NCI-H1092 treated with DMSO at 0.1 percent for 48 hours (cell line): ENCODE data around the gene S100A5.

Source experiments
- DNase-seq: peaks from one replicate; lab custom pipeline; 2025; lab: John Stamatoyannopoulos, UW

The S100A5 gene

GRCh38 chr1:153507926-153508583, 32.7 kb downstream of the S100A5 start:
- no peak for DNase-seq

GRCh38 chr1:153506831-153507413, 33.8 kb downstream of the S100A5 start:
- no peak for DNase-seq

DNA sequence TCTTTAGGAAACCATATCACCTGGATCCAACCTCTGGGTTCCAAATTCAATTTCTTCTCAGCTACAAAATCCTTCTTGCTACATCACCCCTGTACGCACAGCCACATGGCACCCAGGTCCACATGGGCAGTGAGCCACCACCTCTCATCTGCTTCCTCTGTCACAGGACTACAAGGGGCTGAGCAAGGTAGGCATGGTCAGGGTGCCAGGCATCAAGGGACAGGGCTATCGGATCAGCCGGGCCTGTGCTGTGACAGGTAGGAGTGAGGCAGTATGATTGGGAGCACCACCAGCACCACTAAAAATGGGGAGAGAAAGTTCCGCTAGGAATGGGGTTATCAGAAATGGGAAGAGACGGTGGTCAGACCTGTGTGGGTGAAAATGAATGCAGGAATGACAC, 34.3 kb downstream of the S100A5 start:
- no peak for DNase-seq

DNA sequence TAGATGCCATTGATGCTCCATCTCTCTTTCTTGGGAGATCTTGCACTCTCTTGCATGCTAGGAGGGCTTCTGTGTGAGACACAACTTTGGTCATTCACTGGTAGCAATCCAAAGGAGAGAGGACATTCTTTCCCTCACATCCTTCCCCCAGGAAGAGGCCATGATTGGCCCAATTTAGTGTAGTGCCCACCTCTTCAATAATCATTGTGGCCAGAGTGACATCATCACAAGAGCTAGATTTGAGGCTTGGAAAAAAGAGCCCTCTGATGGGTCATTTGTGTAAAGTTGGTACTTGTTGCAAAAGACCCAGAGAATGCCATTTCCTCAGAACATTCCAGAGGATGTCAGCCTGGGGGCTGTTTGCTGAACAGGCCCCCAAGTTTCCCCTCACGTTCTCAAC, 35.2 kb downstream of the S100A5 start:
- DNase-seq: no peak

DNA sequence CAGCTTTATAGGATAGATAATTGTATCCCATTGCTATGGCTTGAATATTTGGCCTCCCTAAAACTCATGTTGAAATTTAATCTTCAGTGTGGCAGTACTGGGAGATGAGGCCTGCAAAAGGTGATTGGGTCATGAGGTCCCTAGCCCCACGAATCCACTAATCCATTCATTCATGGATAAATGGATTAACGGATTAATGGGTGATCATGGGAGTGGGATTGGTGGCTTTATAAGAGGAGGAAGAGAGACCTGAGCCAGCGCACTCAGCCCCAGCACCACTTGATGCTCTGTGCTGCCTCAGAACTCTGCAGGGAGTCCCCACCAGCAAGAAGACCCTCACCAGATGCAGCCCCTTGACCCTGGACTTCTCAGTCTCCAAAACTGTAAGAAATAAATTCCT, 37.0 kb downstream of the S100A5 start:
- no peak for DNase-seq

DNA sequence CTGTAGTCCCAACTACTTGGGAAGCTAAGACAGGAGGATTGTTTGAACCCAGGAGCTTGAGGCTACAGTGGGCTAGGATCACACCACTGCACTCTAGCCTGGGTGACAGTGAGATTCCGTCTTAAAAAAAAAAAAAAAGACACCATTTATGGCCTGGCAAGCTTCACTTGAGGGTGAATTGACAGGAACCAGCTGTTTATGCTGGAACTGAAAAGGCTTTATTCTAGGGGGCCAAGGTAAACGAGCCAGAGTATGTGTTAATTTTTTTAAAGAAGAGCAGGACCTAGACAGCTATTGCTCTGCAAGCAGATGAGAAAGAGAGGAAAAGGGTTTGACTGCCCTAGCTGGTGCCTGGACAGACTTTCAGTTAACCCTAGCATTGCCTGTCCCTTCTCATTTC, 42.0 kb downstream of the S100A5 start:
- no peak for DNase-seq

- DNase-seq: no peak
These were observed 45.2 kb downstream of the S100A5 start for GRCh38 chr1:153495536-153495935.

DNA sequence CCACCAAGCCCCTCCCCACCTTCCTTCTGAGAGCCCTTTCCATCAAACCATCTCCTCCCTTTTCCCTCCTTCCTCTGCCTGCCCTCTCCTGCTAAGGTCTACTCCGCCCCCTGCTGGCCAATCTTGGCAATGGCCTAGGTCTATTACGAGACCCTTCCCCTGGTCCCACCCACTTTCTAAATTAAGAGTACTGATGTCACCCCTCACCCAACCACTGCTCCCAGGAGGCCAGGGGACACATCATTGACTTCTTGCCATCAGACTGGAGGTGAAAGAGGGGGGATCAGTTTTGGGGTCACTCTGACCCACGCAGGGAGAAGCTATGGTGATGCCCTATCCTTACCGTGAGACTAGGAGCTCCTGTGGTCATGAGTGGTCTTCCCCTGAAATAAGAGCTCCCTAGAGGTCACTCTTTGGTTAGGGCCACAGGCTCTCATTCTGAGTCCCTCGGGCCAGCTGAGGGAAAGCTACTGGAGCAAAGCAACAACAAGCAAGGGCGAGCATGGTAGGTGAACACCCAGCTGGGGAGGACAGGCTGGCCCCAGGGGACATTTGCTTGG, 45.7 kb downstream of the S100A5 start:
- DNase-seq: peak; percentile 90

- DNase-seq: no peak
These were observed 47.3 kb downstream of the S100A5 start for GRCh38 chr1:153493343-153493960.

GRCh38 chr1:153490272-153491051, 50.3 kb downstream of the S100A5 start:
- DNase-seq: peak; percentile 96

DNA sequence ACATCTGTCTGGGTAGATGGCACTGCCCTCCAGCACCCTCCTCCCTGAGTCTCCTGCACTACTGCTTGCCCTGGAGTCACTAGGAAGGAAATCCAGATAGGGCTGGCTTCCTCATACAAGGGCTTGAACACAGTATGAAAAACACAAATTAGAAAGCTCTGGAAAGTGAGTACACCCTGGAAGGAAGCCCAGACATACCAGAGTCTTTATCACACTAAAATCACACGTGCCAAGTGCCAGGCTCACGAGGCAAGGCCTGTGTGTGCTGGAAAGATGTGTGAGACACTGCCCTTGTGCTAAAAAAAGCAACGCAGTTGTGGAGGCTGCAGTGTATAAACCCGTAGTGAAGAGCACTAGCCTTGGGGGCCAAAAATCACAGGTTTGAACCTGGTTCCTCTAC, 52.0 kb downstream of the S100A5 start:
- peak; percentile 23 for DNase-seq

DNA sequence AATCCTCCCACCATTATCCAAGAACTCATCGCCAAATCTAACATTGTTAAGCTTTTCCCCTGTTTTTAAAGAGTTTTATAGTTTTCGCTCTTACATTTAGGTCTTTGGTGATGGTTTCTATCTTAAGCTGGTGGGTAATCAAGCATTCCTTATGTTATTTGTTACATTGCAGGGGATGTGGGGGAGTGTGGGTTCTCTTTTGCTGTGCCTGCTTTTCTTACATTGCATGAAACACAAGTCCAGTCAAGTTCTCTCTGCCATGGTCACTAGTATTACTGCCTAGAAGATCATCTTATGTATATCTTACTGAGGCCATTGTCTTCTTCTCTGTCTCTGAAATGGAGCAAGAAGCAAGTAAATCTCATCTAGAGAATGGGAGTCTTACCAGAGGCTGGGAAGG, 53.0 kb downstream of the S100A5 start:
- DNase-seq: no peak
